HG02970 (cell line): ENCODE results near the gene ALDH18A1.
"Not testable (repeated sequence)": the region's sequence is repeated elsewhere in the genome, so short reads cannot be mapped to it uniquely, and the experiment has no call there.

Experiments
- ATAC-seq: cut with Tn5 transposase; IDR thresholded peaks from one replicate; pipeline ENCODE4 v1.9.1; 2021; ENCODE audit warnings: mild to moderate bottlenecking, moderate library complexity, moderate number of reproducible peaks; ENCODE audit not compliant: unreplicated experiment, low FRiP score

ALDH18A1 gene

GRCh38 chr10:95651346-95652060, 5.0 kb downstream of the ALDH18A1 start:
- ATAC-seq = no peak

DNA sequence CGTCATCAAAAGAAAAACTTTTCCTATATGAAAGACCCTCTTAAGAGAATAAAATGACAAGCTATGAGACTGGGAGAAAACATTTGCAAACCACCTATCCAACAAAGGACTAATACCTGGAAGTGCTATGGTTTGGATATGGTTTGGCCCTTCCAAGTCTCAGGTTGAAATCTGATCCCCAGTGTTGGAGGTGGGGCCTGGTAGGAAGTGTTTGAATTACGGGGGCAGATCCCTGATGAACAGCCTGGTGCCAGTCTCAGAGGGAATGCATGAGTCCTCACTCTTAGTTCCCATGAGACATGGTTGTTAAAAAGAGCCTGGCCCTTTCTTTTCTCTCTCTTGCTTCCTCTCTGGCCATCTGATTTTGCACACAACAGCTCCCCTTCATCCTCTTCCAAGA, 6.3 kb downstream of the ALDH18A1 start:
- no peak for ATAC-seq

GRCh38 chr10:95648138-95648537, 8.4 kb downstream of the ALDH18A1 start:
- ATAC-seq = no peak

- no peak for ATAC-seq
These were observed 10.4 kb downstream of the ALDH18A1 start for GRCh38 chr10:95646160-95646559.

DNA sequence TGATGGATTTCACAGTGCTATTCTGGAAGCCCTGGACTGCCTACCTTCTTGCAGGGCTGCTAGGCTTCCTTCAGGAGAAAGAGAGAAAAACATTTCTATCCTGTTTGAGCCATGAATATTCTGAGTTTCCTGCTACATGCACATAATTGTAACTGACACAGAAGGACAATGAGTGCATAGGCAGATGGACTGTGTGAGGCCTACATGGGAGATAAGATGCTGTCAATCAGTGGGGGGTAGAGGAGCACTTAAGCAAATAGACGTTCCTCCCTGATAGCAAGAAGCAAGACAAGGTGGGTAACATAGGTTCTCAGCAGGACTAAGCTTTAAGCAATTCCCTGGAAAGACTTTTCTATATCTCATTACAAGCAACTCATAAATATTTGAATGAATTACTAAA, 11.6 kb downstream of the ALDH18A1 start:
- no peak for ATAC-seq

GRCh38 chr10:95640891-95641315, 15.6 kb downstream of the ALDH18A1 start:
- ATAC-seq = no peak

DNA sequence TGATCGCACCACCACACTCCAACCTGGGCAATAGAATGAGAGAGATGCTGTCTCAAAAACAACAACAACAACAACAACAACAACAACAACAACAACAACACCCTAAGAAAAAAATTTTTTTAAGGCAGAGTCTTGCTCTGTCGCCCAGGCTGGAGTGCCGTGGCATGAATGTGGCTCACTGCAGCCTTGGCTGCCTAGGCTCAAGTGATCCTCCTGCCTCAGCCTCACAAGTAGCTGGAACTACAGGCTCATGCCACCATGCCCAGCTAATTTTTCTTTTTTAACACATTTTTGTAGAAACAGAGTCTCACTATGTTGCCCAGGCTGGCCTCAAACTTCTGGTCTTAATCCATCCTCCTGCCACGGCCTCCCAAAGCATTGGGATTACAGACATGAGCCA, 18.6 kb downstream of the ALDH18A1 start:
- ATAC-seq = no peak

DNA sequence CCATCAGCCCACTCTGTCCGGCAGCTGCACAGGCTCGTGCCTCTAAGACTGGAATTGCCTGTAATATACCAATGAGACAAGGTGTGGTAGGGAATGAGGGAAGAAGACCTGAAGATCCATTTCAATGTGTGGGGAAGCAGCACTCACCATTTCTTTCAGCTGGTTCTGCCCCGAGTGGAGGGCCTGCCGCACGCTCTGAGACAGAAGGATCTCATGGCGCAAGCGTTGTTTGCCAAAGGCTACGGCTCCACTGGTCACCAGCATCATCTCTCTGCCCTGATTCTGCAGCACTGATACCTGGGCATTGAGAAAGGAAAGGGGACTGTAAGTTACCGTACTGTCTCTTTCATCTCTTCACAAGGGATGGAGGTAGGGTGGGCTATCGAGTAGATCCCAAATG, 19.4 kb downstream of the ALDH18A1 start:
- no peak for ATAC-seq

GRCh38 chr10:95635319-95635733, 21.2 kb downstream of the ALDH18A1 start:
- ATAC-seq = no peak

- ATAC-seq = no peak
These were observed 27.7 kb downstream of the ALDH18A1 start for GRCh38 chr10:95628786-95629185.

- no peak for ATAC-seq
These were observed 30.0 kb downstream of the ALDH18A1 start for GRCh38 chr10:95626500-95626899.

GRCh38 chr10:95620415-95620814, 36.1 kb downstream of the ALDH18A1 start:
- not testable (repeated sequence) for ATAC-seq

DNA sequence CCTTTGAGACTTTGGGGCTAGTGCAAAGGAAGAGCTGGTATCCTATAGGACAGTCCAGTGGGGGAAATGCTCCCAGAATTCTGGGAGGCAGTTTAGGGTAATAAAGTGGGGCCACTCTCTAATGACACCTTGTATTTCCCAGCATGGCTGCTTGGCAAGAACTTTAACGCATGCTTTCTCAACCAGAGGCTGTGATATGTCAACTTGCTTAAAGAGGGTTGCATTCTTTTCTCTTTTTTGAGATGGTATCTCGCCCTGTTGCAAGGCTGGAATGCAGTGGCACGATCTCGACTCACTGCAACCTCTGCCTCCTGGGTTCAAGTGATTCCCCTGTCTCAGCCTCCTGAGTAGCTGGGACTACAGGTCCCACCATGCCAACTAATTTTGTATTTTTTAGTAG, 38.4 kb downstream of the ALDH18A1 start:
- ATAC-seq = no peak

- ATAC-seq = no peak
These were observed 40.1 kb downstream of the ALDH18A1 start for GRCh38 chr10:95616446-95616845.

DNA sequence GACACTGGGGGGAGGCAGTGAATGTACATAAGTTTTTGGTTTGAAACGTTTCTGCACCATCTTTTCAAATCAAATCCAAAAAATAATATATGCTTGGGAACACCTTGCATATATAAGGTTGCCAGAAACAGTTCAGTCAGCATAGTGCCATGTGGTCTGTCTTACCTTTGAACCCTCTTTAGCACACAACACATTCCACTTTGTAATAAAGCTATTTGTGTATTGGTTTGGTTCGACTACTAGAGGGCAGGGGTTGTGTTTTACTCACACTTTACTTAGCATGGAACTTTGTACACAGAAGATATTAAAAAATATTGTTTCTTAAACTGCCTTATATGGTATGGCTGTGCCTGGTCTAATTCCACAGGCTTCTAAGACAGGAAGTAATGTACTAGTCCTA, 43.2 kb downstream of the ALDH18A1 start:
- ATAC-seq = no peak

- ATAC-seq = no peak
These were observed 45.8 kb downstream of the ALDH18A1 start for GRCh38 chr10:95610727-95611126.

DNA sequence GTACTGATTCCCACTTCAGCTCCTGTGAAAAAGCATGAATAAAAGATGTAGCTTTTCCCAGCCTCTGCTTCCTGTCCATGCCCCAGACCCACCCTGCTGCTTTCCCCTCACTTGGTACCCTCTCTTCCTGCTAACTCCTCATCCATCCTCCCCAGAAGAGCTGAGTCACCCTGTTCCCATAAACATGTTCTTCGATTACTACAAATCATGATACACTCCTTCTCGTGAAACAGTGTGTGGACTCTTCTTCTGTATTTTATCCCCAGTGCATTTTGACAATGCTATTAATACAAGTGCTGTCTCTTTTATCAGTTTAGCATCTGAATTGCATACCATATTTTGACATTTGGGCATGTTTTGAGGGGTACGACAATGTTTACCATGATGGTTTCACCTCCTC, 49.6 kb downstream of the ALDH18A1 start:
- no peak for ATAC-seq

DNA sequence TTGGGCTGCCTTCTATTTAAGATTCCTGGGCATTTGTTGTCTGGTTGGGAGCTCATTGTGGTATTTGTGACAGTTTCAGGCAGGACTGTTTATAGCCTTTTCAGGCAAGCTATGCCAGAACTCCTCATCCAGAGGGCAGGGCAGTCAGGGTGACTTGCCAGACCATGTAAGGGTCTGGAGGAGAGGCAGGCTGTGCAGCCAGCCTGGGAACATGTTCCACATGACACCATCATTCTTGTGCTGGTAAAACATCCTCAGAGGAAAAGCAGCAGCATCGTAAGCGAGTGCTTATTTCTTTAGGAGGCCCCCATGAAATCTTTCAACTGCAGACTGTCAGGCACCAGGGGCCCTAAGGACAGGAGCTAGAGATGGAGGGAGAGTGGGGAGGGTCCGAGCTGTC, 51.3 kb downstream of the ALDH18A1 start:
- no peak for ATAC-seq

DNA sequence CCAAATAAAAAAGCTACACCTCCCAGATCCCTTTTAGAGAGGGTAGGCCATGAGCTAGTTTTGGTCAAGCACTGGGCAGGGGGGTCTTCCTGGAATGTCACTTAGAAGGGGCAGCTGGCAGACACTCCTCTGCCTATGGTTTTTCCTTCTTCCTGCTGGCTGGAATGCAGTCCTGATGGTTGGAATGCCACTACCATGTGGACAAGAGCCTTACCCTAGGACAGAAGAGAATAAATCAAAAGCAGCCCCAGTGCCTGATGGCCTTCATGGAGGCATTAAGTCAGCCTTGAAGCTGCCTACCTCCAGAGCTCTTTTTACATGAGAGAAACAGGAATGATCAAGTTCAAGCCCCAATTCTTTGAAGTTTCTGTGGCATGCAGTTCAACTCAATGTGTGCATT, 51.9 kb downstream of the ALDH18A1 start:
- ATAC-seq = no peak

GRCh38 chr10:95602382-95602781, 54.1 kb downstream of the ALDH18A1 start:
- no peak for ATAC-seq

DNA sequence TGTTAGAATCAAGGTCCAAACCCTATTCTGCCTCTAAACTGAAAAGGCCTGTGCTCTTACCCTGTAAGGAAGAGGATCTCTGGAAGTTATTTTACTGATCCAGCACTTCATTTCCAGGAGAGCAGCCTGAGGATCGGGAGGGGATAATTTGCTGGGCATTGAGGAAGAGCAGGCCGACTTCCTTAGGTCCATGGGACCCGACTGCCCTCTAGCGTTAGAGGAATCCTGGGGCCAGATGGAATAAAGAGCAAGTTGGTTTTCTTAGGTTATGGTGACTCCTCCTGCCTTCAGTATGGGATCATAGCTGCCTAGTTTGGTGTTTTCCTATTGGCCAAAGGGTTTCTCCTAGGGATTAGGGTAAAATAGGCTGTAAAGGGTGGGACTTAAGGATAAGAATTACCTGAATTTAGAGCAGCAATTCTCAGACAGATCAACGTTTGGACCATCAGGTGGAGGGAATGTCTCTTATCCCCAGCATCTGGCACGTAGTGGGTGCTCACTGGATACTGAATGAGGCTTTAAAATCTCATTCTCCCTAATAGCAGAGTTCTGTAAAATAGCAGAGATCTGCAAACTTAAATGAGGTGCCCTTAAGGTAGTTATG, 55.3 kb downstream of the ALDH18A1 start:
- ATAC-seq = no peak

DNA sequence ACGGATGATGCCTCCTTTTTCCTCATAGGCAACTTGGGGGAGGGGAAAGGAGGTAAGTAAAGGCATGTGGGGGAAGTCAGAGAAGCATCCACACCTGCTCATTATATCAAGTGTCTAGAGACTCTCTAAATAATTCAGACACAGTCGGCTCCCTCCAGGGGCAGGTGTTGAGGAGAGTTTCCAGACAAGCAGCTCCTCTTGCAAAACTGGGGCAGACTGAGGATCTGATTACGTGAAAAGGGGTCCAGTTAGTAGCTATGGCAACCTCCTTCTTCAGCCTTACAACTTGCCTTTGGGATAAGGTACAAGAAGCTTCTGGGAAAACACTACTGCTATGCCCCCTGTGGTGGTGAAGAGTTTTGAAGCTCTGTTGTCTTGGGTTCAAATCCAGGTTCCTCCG, 56.4 kb downstream of the ALDH18A1 start:
- no peak for ATAC-seq
